OCI-LY7 (cell line): ENCODE results near the gene NFATC1.

ENCODE experiments used
- EZH2phosphoT487 ChIP-seq: fragments of 200-600 bp; sonication (generic); IDR thresholded peaks from 2 replicates; pipeline ENCODE4 v1.6.1; 2018; ENCODE audit warnings: low read depth, borderline replicate concordance, mild to moderate bottlenecking, mixed run types, antibody characterized with exemption, low read length, moderate library complexity, mixed read lengths
- TF ChIP-seq, protein P1 (sequence below): fragments of 200-600 bp; sonication (generic); conservative IDR thresholded peaks from 2 replicates; pipeline ENCODE4 v1.5.1; 2014; ENCODE audit warnings: mild to moderate bottlenecking, antibody characterized with exemption, low read length, moderate library complexity, mixed read lengths

DNA sequence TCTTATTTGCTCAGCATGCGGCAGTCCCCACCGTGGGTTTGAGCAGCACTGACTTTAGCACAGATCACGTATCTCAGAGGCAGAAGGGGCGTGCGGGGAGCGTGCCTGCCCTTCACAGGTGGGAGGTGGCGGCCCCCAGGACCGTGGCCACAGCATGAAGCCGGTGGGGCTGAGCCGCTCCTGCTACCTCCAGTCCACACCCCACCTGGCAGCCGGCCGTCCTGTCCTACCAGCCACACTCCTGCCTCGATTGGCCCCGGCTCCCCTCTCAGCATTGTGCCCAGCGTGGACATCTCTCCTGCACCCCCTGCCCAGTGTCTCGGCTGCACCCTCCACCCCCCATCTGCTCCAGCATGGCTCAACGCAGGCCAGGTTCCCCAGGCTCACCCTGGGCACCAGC is 73.6 kb downstream of the NFATC1 start:
- TF ChIP-seq, protein P1, sequence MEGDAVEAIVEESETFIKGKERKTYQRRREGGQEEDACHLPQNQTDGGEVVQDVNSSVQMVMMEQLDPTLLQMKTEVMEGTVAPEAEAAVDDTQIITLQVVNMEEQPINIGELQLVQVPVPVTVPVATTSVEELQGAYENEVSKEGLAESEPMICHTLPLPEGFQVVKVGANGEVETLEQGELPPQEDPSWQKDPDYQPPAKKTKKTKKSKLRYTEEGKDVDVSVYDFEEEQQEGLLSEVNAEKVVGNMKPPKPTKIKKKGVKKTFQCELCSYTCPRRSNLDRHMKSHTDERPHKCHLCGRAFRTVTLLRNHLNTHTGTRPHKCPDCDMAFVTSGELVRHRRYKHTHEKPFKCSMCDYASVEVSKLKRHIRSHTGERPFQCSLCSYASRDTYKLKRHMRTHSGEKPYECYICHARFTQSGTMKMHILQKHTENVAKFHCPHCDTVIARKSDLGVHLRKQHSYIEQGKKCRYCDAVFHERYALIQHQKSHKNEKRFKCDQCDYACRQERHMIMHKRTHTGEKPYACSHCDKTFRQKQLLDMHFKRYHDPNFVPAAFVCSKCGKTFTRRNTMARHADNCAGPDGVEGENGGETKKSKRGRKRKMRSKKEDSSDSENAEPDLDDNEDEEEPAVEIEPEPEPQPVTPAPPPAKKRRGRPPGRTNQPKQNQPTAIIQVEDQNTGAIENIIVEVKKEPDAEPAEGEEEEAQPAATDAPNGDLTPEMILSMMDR: no peak
- TF ChIP-seq EZH2phosphoT487: no peak
